ENCODE measurements around the gene DYNLT4.
A peak's percentile ranks its signal among the peaks of the same experiment; 100 is the strongest.

The DYNLT4 gene

GRCh38 chr1:44806704-44807363 is at the start of gene DYNLT4:
Gene DYNLT4 (minus strand): TSS chr1:44807351. CDS start chr1:44806668, 683 bp downstream.
- POLR2A ChIA-PET (ENCODE audit: low non-redundant PET): no interaction called here

GRCh38 chr1:44855742-44856141 is 48.6 kb upstream of the DYNLT4 start:
- TF ChIP-seq CTCF (conservative IDR thresholded peaks at IDR 0.05; ENCODE audit: low read depth): no peak
- H3K27ac ChIP-seq: no peak overlapping the region
- CTCF ChIA-PET: interaction anchor here (0.6 kb wide), 1 partner anchor 124 kb away, joined by 4 read pairs; no protein-coding TSS in a partner anchor
- DNase-seq (ENCODE audit: low spot score): peak; percentile 59
- POLR2A ChIA-PET (ENCODE audit: low non-redundant PET): no interaction called here

More at GRCh38 chr1:44806704-44807363, at the start of gene DYNLT4:
- no peak for TF ChIP-seq CTCF (conservative IDR thresholded peaks at IDR 0.05; ENCODE audit: low read depth)
- peak within 1 kb of the TSS; percentile 99 for H3K27ac ChIP-seq
- no peak for DNase-seq (ENCODE audit: low spot score)
- CTCF ChIA-PET: interaction anchor here (0.6 to 0.7 kb wide), 2 partner anchors 384 to 684 kb away, joined by 3 to 8 read pairs; no protein-coding TSS in a partner anchor

- TF ChIP-seq CTCF (conservative IDR thresholded peaks at IDR 0.05; ENCODE audit: low read depth): no peak
- no peak overlapping the region for H3K27ac ChIP-seq
- DNase-seq (ENCODE audit: low spot score): no peak
- CTCF ChIA-PET: no interaction called here
- POLR2A ChIA-PET (ENCODE audit: low non-redundant PET): no interaction called here
Observed at GRCh38 chr1:44854970-44855369, 47.8 kb upstream of the DYNLT4 start.

GRCh38 chr1:44853201-44853600 is 46.0 kb upstream of the DYNLT4 start:
- CTCF ChIA-PET: interaction anchor here (0.7 kb wide), 1 partner anchor 68 kb away, joined by 3 read pairs; no protein-coding TSS in a partner anchor
- no peak for TF ChIP-seq CTCF (conservative IDR thresholded peaks at IDR 0.05; ENCODE audit: low read depth)
- no peak for DNase-seq (ENCODE audit: low spot score)
- no peak overlapping the region for H3K27ac ChIP-seq
- POLR2A ChIA-PET (ENCODE audit: low non-redundant PET): interaction anchor here (0.7 kb wide), 1 partner anchor 136 kb away, joined by 3 read pairs; no protein-coding TSS in a partner anchor

- ChIA-PET POLR2A (ENCODE audit: low non-redundant PET) (no interaction called here), CTCF (no interaction called here)
- no peak for TF ChIP-seq CTCF (conservative IDR thresholded peaks at IDR 0.05; ENCODE audit: low read depth)
- DNase-seq (ENCODE audit: low spot score): no peak
- H3K27ac ChIP-seq: no peak overlapping the region
Observed at GRCh38 chr1:44851308-44851707, 44.2 kb upstream of the DYNLT4 start.

GRCh38 chr1:44849575-44850132 is 42.5 kb upstream of the DYNLT4 start:
- no peak for TF ChIP-seq CTCF (conservative IDR thresholded peaks at IDR 0.05; ENCODE audit: low read depth)
- DNase-seq (ENCODE audit: low spot score): no peak
- H3K27ac ChIP-seq: no peak overlapping the region
- ChIA-PET CTCF (no interaction called here), POLR2A (ENCODE audit: low non-redundant PET) (no interaction called here)

Data from RWPE1 (cell line).